UCSD-AML1 (cell line): ENCODE data around the gene ZNF678.
"Not testable (repeated sequence)": the region's sequence is repeated elsewhere in the genome, so short reads cannot be mapped to it uniquely, and the experiment has no call there.

Experiments used
- DNase-seq: peaks from one replicate; lab custom pipeline; 2025; ENCODE audit not compliant: unreplicated experiment; lab: John Stamatoyannopoulos, UW

The ZNF678 gene

GRCh38 chr1:227549892-227550291 lies 13.5 kb upstream of the ZNF678 start:
- no peak for DNase-seq

- DNase-seq, result not testable (repeated sequence)
These were observed 11.5 kb upstream of the ZNF678 start for GRCh38 chr1:227551881-227552280.

GRCh38 chr1:227556288-227556687 lies 7.1 kb upstream of the ZNF678 start:
- DNase-seq, result no peak

GRCh38 chr1:227557962-227558725 lies 5.2 kb upstream of the ZNF678 start:
- DNase-seq, result no peak

GRCh38 chr1:227558732-227559262 lies 4.6 kb upstream of the ZNF678 start:
- DNase-seq, result no peak

GRCh38 chr1:227559499-227559898 lies 3.9 kb upstream of the ZNF678 start:
- DNase-seq, result no peak

- DNase-seq, result no peak
These were observed 3.4 kb upstream of the ZNF678 start for GRCh38 chr1:227559926-227560325.

- no peak for DNase-seq
These were observed 2.8 kb upstream of the ZNF678 start for GRCh38 chr1:227560393-227561173.

- DNase-seq, result no peak
These were observed 2.0 kb upstream of the ZNF678 start for GRCh38 chr1:227561241-227561907.

- DNase-seq, result no peak
These were observed 1.3 kb upstream of the ZNF678 start for GRCh38 chr1:227562037-227562436.

- no peak for DNase-seq
These were observed 428 bp upstream of the ZNF678 start for GRCh38 chr1:227562933-227563323.

GRCh38 chr1:227567256-227567655 lies 3.9 kb downstream of the ZNF678 start:
- no peak for DNase-seq

- no peak for DNase-seq
These were observed 5.2 kb downstream of the ZNF678 start for GRCh38 chr1:227568593-227568992.

- no peak for DNase-seq
These were observed 9.4 kb downstream of the ZNF678 start for GRCh38 chr1:227572752-227573151.

- DNase-seq, result no peak
These were observed 11.6 kb downstream of the ZNF678 start for GRCh38 chr1:227574926-227575325.

GRCh38 chr1:227576189-227576588 lies 12.8 kb downstream of the ZNF678 start:
- no peak for DNase-seq

- no peak for DNase-seq
These were observed 14.1 kb downstream of the ZNF678 start for GRCh38 chr1:227577500-227577899.

- DNase-seq, result no peak
These were observed 20.0 kb downstream of the ZNF678 start for GRCh38 chr1:227583354-227583753.

- DNase-seq, result no peak
These were observed 23.4 kb downstream of the ZNF678 start for GRCh38 chr1:227586733-227587132.

- DNase-seq, result no peak
These were observed 24.6 kb downstream of the ZNF678 start for GRCh38 chr1:227587968-227588367.

GRCh38 chr1:227588769-227589168 lies 25.4 kb downstream of the ZNF678 start:
- not testable (repeated sequence) for DNase-seq

GRCh38 chr1:227589777-227590176 lies 26.4 kb downstream of the ZNF678 start:
- not testable (repeated sequence) for DNase-seq
